GM19372 (cell line): Measurements from ENCODE around the gene MAPKAP1.
A peak's percentile ranks its signal among the peaks of the same experiment; 100 is the strongest.

Experiments used
- ATAC-seq: cut with Tn5 transposase; IDR thresholded peaks from one replicate; pipeline ENCODE4 v1.9.1; 2021; ENCODE audit warnings: mild to moderate bottlenecking, low read depth, moderate library complexity; ENCODE audit not compliant: unreplicated experiment

The MAPKAP1 gene

GRCh38 chr9:125426926-125427325 is 280.1 kb downstream of the MAPKAP1 start:
- ATAC-seq: no peak

GRCh38 chr9:125425901-125426515 is 281.0 kb downstream of the MAPKAP1 start:
- no peak for ATAC-seq

DNA sequence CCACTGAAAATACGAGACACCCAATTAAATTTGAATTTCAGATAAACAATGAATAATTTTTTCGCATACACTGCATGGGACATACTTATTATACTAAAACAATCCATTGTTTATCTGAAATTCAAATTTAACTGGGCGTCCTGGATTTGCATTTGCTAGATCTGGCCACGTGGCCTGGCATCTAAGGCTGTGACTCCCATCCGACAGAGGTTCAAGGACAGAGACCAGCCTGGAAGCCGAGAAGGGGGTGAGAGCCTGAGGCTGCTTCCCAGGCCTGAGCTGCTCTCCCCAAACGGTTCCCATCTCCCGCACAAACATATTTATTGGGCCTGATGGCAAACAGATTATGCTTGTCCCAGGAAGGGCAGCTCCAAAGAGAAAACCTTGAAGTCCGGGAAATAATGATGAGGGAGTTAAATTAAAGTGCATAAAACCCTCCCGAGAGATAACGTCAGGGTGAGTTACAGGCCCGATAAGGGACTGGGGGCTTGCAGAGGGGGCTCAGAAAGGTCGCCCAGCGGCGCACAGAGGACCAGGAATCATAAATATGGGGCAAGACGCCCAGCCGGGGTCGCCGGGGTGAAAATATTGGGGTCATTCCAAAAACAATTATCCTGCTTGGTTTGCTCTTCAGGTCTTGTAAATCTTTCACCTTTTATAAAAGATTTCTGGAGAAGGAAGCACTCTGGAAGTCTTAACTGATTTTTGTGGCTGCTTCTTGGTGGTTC is 281.7 kb downstream of the MAPKAP1 start:
- ATAC-seq: no peak

DNA sequence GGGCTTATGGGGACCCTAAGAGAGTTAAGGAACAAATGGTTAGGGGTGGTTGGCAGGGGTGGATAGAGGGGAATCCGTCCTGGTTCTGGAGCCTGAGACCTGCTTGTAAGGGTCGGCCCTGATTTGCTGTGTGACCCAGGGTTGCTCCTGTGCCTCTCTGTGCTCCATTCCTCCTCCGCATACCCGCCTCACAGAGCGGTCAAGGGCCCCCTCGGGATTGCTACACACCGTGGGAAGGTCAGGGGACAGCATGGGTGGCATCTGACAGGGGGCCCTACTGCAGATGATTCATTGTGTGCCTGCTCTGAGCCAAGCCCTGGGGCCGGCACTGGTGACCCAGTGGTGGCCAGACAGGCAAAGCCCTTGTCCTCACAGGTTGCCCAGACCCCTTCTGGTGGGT is 283.0 kb downstream of the MAPKAP1 start:
- no peak for ATAC-seq

GRCh38 chr9:125422853-125423252 is 284.2 kb downstream of the MAPKAP1 start:
- no peak for ATAC-seq

DNA sequence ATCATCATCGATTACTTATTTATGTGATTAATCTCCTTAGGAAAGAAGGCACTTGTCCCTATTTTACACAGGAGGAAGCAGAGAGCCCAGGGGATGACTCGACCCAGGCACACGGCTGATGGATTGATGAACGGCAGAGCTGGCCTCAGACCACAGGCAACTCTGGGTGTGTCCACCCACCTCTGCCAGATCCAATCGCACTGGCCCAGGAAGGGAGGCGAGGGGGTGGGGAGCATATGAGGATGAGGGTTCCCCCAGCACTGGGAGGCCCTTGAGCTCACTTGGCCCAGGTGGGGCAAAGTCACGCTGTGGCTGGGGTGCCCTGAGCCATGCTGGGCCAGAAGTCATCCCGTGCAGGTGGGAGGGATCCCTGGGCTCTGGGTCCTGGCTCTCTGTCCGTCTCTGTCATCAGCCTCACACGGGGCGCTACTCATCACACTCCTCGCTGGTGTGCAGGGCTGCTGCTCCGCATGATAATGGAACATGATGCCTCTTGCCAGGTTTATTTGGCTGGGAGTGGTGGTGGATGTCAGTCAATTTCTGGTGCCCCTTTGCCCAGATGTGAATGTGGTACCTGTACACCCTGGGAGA is 285.3 kb downstream of the MAPKAP1 start:
- ATAC-seq: no peak

DNA sequence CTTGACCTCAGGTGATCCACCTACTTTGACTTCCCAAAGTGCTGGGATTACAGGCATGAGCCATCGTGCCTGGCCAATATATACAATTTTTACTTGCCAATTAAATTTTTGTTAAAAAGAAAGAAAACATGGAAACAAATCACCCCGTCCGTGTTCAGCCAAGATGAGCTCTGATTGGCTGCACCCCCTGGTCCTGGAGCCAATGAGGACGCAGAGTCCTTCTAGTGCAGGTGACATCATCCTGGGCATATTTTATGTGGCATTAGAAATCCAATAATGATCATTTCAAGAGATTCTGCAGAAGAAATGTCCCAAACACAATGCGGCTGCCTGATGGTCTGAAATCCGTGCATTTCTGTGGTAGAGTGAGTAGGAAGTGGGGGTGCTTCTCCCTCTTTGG is 285.8 kb downstream of the MAPKAP1 start:
- ATAC-seq: no peak

DNA sequence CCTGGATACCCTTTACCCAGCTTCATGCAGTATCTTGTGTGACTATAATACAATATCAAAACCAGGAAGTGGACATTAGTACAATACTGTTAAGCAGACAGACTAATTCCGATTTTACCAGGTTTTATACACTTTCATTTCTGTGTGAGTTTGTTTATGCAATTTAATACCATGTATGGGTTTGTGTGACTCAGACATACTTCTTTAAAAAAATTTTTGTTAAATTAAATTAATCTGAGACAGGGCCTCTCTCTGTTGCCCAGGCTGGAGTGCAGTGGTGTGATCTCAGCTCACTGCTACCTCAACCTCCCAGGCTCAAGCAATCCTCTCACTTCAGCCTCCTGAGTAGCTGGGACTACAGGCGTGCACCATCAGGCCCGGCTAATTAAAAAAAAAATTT is 288.6 kb downstream of the MAPKAP1 start:
- no peak for ATAC-seq

GRCh38 chr9:125416517-125416916 is 290.5 kb downstream of the MAPKAP1 start:
- ATAC-seq: no peak

- no peak for ATAC-seq
Measured at GRCh38 chr9:125415583-125416460, 291.2 kb downstream of the MAPKAP1 start.

DNA sequence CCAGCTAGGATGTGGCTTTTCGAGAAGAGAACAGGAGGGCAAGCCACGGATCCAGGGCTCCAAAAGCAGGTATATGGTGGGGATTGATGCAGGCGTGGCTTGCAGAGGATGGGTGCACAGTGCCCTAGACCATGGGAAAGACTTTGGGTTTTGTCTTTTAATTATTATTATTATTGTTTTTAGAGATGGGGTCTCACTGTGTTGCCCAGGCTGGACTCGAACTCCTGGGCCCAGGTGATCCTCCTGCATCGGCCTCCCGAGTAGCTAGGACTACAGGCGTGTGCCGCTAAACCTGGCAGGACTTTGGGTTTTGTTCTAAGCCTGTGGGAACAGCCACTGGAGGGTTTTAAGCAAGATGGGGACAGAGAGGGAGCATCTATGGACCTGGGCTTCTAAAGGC is 293.4 kb downstream of the MAPKAP1 start:
- ATAC-seq: no peak

DNA sequence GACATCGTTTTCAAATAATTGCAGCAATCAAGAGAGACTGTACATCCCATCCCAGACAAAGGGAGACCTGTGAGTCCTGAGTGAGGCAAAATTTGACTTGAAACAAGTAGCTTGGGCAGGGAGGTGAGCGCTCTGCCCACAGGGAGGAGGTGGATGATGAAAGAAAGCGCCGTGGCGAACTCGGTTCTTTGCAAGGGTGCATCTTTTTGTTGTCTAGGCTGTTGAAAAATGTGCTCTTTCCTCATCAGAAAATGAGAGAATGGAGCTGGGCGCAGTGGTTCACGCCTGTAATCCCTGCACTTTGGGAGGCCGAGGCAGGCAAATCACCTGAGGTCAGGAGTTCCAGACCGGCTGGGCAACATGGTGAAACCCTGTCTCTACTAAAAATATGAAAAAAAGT is 294.8 kb downstream of the MAPKAP1 start:
- no peak for ATAC-seq

DNA sequence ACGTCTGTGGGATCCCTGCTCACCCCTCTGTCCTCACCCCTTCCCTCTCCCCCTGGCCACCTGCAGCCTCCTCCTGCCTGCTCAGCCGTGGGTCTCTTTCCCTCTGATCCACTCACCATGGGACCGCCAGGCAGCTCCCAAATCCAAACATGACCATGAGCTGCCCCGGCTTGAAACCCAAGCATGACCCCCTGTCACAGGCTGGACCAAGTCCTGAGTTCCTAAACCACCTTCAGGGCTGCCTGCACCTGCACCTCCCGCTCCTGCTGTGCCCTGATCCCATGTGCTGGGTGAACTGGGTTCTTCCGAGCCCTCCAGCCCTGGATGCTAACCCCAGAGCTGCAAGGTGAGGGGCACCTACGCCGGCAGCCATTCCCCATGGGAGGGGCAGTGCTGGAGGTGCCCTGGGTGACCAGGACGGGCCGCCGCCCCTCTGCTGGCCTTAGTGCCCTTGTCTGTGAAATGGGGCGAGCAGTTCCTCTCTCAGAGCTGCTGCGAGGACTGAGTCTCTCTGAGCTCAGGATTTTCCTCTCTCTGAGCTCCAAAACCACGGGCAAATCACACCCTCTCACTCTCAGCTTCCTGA is 295.7 kb downstream of the MAPKAP1 start:
- ATAC-seq: no peak

DNA sequence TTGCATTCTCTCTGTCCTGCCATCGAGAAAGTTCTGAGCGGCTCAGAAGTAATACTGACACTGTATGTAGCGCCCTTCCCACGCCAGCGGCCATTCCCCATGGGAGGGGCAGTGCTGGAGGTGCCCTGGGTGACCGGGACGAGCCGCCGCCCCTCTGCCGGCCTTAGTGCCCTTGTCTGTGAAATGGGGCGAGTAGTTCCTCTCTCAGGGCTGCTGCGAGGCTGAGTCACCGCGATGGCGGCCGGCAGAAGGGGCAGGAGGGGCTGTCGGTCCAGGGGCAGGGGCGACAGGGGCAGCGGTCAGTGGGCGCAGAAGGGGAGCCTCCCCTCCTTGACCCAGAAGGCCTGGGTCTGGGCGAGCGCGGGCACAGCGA is 296.5 kb downstream of the MAPKAP1 start:
- no peak for ATAC-seq

GRCh38 chr9:125409637-125410521 is 297.1 kb downstream of the MAPKAP1 start:
- ATAC-seq: no peak

- ATAC-seq: no peak
Measured at GRCh38 chr9:125409217-125409636, 297.8 kb downstream of the MAPKAP1 start.

DNA sequence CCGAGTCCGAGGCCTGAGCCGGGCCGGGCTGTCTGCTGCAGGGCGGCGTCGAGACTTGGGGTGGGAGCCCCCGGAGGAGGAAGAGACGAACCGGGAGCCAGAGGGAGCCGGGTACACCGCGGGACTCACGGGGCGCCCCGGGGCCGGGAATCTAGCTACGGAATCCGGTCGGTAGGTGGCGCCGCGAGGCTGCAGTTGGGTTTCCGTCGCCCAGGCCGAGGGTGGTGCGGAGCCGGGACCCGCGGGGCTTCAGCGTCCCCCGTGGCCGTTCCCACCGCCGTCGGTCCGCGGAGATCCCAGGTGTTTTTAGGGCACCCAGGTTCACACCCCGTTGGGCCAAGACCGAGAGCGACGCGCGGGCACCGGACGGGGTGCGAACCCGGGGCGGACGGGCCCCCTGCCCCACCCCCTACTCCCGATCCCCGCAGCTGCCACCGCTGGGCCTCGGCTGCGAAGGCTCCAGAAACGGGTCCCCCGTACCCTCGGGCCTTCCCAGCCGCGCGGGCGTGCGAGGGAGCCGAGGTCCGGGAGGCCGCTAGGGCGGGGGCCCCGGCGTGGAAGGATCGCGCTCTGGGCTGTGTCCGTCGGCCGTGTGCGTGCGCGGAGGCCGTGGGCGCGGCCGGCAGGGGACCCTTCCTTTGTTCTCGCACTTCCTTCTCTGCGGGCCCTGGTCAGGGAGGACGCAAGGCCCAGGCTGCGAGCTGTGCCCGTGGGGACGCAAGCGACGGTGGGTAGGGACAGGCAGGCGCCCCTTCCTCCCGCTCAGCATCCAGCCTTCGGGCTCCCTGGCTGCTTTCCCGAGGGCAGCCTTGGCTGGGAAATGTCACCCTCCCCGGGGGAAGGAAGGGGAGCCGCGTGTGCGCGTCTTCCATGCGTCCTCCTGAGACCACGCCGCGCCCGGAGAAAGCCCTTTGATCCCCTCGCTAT is 298.8 kb downstream of the MAPKAP1 start:
- ATAC-seq: peak; percentile 51

- ATAC-seq: no peak
Measured at GRCh38 chr9:125407432-125407973, 299.5 kb downstream of the MAPKAP1 start.

DNA sequence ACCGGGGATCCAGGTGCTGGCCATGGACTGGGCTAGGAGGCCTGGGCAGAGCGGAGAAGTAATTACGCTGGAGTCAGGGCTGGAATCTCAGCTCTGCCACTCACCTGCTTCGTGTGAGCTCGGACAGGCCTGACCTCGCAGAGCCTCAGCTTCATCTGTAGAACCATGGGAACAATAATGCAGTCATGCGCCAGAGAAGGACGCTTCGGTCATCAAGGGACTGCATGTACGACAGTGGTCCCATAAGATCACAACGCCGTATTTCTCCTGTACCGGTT is 300.3 kb downstream of the MAPKAP1 start:
- ATAC-seq: no peak
